Ishikawa (cell line): ENCODE measurements around the gene TPD52L2.
A peak's percentile ranks its signal among the peaks of the same experiment; 100 is the strongest.

Experiments
- CEBPB ChIP-seq: IDR thresholded peaks from 2 replicates; pipeline ENCODE4 v1.6.1; 2012
- CREB1 ChIP-seq: IDR thresholded peaks from 2 replicates; pipeline ENCODE4 v1.6.1; 2012; ENCODE audit warnings: low read depth
- EGR1 ChIP-seq: IDR thresholded peaks from 2 replicates; pipeline ENCODE4 v1.6.1; 2012
- EP300 ChIP-seq: IDR thresholded peaks from 2 replicates; pipeline ENCODE4 v1.6.1; 2012; ENCODE audit warnings: borderline replicate concordance
- FOXM1 ChIP-seq: IDR thresholded peaks from 2 replicates; pipeline ENCODE4 v1.6.1; 2012; ENCODE audit warnings: low read depth, borderline replicate concordance
- NFIC ChIP-seq: IDR thresholded peaks from 2 replicates; pipeline ENCODE4 v1.6.1; 2012
- RAD21 ChIP-seq: IDR thresholded peaks from 2 replicates; pipeline ENCODE4 v1.6.1; 2012; ENCODE audit warnings: low read depth
- TAF1 ChIP-seq: IDR thresholded peaks from 2 replicates; pipeline ENCODE4 v1.6.1; 2012; ENCODE audit warnings: low read depth, mild to moderate bottlenecking
- TCF12 ChIP-seq: IDR thresholded peaks from 2 replicates; pipeline ENCODE4 v1.6.1; 2012; ENCODE audit warnings: low read depth
- TEAD4 ChIP-seq: IDR thresholded peaks from 2 replicates; pipeline ENCODE4 v1.6.1; 2012
- YY1 ChIP-seq: IDR thresholded peaks from 2 replicates; pipeline ENCODE4 v1.6.1; 2012; ENCODE audit warnings: low read depth
- ZBTB7A ChIP-seq: IDR thresholded peaks from 2 replicates; pipeline ENCODE4 v1.6.1; 2012; ENCODE audit warnings: low read depth
- TF ChIP-seq, protein P1 (sequence below): IDR thresholded peaks from 2 replicates; pipeline ENCODE4 v1.6.1; 2012
- TF ChIP-seq, protein P2 (sequence below): IDR thresholded peaks from 2 replicates; pipeline ENCODE4 v1.6.1; 2012; ENCODE audit warnings: low read depth, mild to moderate bottlenecking
- TF ChIP-seq, protein P3 (sequence below): IDR thresholded peaks from 2 replicates; pipeline ENCODE4 v1.6.1; 2012

Gene TPD52L2

DNA sequence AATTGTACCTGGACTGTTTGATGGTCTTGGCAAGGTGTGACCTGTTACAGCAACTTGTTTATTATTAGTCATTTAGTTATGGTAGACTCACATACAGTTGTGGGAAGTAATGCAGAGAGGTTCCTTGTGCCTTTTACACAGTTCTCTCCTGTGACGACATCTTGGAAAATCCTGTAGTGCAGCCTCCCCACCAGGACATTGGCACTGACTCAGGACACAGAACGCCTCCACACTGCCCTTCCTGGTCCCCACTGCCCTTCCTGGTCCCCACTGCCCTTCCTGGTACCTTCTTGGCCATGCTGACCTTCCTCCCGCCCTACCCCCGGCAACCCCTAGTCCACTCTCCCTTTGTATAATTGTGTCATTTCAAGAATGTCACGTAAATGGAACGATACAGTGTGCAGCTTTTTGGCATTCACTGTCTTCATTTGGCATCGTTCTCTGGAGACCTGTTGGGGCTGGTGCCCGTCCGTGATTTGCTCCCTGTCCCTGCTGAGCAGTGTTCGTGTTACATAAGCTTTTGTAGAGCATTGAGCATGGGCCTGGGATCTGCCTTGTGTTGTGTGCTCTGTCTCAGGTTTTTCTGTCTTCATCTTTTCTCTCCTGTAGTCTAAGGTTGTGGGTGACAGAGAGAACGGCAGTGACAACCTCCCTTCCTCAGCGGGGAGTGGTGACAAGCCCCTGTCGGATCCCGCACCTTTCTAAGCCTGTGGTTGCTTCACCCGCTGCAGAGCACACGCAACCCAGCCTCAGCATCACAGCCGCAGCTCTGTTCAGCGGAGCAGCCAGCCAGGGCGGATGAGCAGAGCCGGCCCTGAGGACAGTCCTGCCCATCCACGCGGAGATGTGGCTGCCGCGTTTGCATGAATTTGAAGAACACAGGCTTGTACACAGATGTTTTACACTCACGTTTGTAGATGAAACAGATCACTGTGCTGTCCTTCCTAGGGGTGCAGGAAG, 24.5 kb downstream of the TPD52L2 start:
- TF ChIP-seq CREB1 = no peak
- TF ChIP-seq, protein P1, sequence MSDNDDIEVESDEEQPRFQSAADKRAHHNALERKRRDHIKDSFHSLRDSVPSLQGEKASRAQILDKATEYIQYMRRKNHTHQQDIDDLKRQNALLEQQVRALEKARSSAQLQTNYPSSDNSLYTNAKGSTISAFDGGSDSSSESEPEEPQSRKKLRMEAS = no peak

DNA sequence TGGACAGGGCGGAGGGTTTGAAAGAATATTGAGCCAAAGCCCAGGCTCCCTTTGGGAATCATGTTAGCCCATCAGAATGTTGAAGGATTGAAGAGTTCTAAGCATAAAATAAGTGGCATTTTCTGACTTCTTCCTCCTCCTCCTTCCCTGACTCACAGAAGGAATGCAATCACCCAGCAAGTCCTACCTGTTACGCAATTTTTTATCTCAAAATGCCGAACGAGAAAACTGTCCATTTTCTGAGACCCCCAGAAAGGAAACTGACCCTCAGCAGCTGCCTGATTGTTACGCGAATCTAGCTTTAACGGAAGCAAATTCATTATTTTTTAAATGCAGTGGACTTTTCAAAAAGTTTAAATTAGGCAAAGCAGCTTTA, 25.1 kb downstream of the TPD52L2 start:
- no peak for TF ChIP-seq ZBTB7A
- TF ChIP-seq, protein P1 = no peak
- TF ChIP-seq EGR1 = no peak
- peak; percentile 77 for TF ChIP-seq CEBPB
- no peak for TF ChIP-seq TEAD4
- TF ChIP-seq YY1 = no peak
- TF ChIP-seq RAD21 = no peak
- TF ChIP-seq TAF1 = no peak
- no peak for TF ChIP-seq FOXM1

DNA sequence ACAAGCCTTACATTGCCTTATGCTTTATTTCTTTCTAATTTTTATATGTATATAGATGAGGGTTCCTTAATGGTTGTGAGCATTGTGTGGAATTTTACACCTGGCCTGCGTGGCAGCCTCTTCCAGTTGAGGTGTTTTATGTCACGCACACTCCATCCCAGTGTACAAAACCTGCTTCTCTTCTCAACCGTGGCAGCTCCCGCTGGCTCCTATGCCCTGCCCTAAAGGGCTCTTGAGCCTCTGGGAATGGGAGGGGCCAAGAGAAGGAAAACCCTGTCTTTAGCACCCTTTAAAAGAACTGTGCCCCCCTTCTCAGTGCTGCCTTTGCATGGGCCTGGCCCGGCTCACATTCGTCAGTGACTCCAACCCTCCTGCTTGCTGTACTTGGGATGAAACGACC, 25.5 kb downstream of the TPD52L2 start:
- TF ChIP-seq, protein P2, sequence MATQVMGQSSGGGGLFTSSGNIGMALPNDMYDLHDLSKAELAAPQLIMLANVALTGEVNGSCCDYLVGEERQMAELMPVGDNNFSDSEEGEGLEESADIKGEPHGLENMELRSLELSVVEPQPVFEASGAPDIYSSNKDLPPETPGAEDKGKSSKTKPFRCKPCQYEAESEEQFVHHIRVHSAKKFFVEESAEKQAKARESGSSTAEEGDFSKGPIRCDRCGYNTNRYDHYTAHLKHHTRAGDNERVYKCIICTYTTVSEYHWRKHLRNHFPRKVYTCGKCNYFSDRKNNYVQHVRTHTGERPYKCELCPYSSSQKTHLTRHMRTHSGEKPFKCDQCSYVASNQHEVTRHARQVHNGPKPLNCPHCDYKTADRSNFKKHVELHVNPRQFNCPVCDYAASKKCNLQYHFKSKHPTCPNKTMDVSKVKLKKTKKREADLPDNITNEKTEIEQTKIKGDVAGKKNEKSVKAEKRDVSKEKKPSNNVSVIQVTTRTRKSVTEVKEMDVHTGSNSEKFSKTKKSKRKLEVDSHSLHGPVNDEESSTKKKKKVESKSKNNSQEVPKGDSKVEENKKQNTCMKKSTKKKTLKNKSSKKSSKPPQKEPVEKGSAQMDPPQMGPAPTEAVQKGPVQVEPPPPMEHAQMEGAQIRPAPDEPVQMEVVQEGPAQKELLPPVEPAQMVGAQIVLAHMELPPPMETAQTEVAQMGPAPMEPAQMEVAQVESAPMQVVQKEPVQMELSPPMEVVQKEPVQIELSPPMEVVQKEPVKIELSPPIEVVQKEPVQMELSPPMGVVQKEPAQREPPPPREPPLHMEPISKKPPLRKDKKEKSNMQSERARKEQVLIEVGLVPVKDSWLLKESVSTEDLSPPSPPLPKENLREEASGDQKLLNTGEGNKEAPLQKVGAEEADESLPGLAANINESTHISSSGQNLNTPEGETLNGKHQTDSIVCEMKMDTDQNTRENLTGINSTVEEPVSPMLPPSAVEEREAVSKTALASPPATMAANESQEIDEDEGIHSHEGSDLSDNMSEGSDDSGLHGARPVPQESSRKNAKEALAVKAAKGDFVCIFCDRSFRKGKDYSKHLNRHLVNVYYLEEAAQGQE = no peak
- TF ChIP-seq TEAD4 (no peak), ZBTB7A (no peak), CREB1 (no peak), NFIC (no peak)

DNA sequence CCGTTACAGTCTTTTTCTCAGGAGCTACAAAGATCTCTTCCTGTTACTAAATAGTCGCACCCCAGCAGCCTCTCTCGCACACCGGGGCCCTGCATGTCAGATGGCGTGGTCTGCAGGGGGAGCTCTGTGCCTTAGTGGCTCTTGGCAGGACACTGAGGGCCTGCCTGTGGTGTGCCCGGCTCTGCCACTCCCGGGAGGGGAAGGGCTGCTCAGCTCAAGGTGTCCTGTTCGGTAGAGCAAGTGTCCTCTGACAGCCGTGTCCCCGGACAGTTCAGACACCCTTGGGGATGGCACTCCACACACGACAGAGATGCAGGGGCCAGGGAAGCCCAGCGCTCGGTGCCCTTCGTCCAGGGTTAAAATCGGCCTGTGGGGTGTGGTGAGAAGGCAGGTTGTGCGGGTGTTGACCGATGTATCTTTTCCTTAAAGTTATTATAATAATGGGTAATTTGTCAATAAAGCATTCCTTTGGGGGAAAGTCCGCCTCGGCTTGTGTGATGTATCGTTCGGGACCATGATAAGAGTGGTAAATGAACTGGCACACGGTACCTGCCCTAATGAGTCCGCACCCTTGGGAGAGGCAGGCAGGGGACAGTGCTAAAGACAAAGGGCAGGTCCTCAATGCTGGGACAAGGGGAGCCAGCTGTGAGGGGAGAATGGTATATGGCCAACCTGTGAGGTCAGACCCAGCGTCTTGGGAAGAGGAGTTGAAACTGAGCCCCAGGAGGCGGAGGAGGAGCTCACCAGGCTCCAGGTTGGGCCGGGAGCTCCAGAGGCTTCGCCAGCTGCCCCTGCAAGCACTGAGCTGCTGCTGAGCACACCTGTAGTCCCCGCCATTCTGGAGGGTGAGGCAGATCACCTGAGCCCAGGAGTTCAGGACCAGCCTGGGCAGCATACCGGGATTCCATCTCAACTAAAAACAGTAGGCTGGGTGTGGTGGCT, 26.3 kb downstream of the TPD52L2 start:
- no peak for TF ChIP-seq CEBPB
- TF ChIP-seq TEAD4 = no peak
- TF ChIP-seq EGR1 = no peak

DNA sequence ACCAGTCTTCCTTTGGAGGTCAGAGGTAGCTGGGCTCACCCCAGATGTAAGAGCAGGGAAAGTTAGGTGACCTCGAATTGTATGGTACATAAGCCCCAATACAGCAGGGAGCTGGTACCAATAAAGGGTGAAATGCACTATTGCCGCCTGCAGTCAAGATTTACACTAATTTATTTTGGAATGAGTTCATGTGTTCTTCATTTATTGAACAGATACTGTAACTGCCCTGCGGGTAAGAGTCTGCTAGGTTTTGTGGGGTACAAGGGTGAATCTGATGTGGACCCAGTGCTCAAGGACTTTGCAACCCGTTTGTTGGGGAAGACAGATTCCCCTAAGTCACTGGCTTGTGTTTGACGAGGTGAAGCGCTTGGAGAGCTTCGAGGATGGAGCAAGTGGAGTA, 27.3 kb downstream of the TPD52L2 start:
- TF ChIP-seq TEAD4 (no peak), TCF12 (no peak), EP300 (no peak), TAF1 (no peak), ZBTB7A (no peak), CREB1 (no peak), YY1 (no peak), CEBPB (no peak), EGR1 (no peak), FOXM1 (no peak), RAD21 (no peak), NFIC (no peak)
- TF ChIP-seq, protein P2 = no peak
- TF ChIP-seq, protein P1 = no peak
- TF ChIP-seq, protein P3, sequence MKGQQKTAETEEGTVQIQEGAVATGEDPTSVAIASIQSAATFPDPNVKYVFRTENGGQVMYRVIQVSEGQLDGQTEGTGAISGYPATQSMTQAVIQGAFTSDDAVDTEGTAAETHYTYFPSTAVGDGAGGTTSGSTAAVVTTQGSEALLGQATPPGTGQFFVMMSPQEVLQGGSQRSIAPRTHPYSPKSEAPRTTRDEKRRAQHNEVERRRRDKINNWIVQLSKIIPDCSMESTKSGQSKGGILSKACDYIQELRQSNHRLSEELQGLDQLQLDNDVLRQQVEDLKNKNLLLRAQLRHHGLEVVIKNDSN = no peak

DNA sequence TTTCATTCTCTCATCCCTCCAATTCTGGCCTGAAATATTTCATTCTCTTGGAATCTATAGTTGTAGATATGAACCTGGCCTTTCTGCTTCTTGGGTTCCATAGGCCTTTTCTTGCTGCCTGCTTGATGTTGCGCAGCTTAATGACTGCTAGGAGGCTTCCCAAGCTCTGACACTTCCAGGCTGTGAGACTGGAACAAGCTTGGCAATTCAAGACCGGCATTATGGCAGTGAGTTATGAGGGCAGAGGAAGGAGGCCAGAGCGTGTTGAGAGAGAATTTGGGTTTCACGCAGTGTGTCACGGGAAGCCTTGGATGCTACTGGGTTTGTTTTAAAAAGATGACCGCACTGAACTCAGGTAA, 28.9 kb downstream of the TPD52L2 start:
- TF ChIP-seq CREB1 (no peak), EGR1 (no peak), FOXM1 (no peak), TAF1 (no peak), TEAD4 (no peak), EP300 (no peak), YY1 (no peak), RAD21 (no peak), TCF12 (no peak)
- TF ChIP-seq, protein P3 = no peak
- TF ChIP-seq, protein P2 = no peak
